Esophagus squamous epithelium (tissue), 4 donors: ENCODE measurements around the gene NCF1.
"Not testable (repeated sequence)": the region's sequence is repeated elsewhere in the genome, so short reads cannot be mapped to it uniquely, and the experiment has no call there.

Experiments
- CTCF ChIP-seq, 6 experiments: fragments of 450-650 bp in 4 of 6; fragments of 200-600 bp in 2 of 6; sonication (generic) in 2 of 6; IDR thresholded peaks; one replicate each; pipeline ENCODE4 v1.5.1; 2016 to 2019; ENCODE audit warnings: antibody characterized with exemption in 6 of 6, mild to moderate bottlenecking in 4 of 6, moderate library complexity in 4 of 6
- POLR2A ChIP-seq, 4 donors: fragments of 450-650 bp; IDR thresholded peaks; one replicate each; pipeline ENCODE4 v1.6.1; 2017; ENCODE audit warnings: antibody characterized with exemption in 4 of 4, mild to moderate bottlenecking in 4 of 4, moderate library complexity in 3 of 4

DNA sequence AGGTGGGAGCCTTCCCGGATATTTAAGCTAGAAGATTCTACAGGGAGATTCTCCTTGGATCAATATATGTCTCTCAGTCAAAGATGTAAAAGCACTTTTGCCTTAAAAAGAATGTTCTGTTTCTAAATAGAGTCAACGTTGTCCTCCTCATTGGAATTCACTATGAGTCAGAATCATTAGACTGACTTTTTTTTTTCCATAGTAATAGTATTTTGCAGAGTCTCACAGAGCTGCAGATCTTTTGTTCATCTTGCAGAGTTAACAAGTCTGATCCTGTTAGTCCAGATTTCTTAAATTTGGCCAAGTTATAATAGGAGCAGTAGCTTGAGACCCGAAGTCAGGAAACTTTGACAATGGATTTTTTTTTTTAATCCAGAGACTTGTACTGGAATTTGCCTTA is 14.8 kb upstream of the NCF1 start:
- TF ChIP-seq CTCF, POLR2A (IDR thresholded peaks at IDR 0.05): not testable (repeated sequence)
